Esophagus (tissue), 2 donors: ENCODE results near the gene MAP2. TPM values are rescaled to one million over a fixed set of nuclear protein-coding genes. Genes with fewer than 3 reads are reported as not detected.

Experiments
- H3K27ac ChIP-seq, 2 donors: one replicate each; pipeline ENCODE4 v1.5.1; 2013; ENCODE audit warnings: low read depth in 2 of 2, mild to moderate bottlenecking in 2 of 2, inconsistent platforms in 1 of 2, low read length in 1 of 2, moderate library complexity in 1 of 2
- H3K27me3 ChIP-seq, 2 donors: one replicate each; pipeline ENCODE4 v1.6.1; 2013; ENCODE audit warnings: low read length in 2 of 2, control low read depth in 1 of 2, mild to moderate bottlenecking in 1 of 2; ENCODE audit not compliant: insufficient read depth in 2 of 2, control insufficient read depth in 1 of 2
- H3K36me3 ChIP-seq, 2 donors: one replicate each; pipeline ENCODE4 v1.6.1; 2013; ENCODE audit warnings: low read length in 1 of 2; ENCODE audit not compliant: control insufficient read depth in 2 of 2, insufficient read depth in 2 of 2
- H3K4me1 ChIP-seq, 2 donors: one replicate each; pipeline ENCODE4 v1.6.1; 2013; ENCODE audit warnings: low read length in 1 of 2; ENCODE audit not compliant: control insufficient read depth in 2 of 2, insufficient read depth in 2 of 2
- H3K4me3 ChIP-seq, 2 donors: one replicate each; pipeline ENCODE4 v1.5.1; 2013; ENCODE audit warnings: low read length in 2 of 2, mild to moderate bottlenecking in 2 of 2, low read depth in 1 of 2, moderate library complexity in 1 of 2
- H3K9me3 ChIP-seq, 2 donors: one replicate each; pipeline ENCODE4 v1.6.1; 2013; ENCODE audit warnings: mild to moderate bottlenecking in 2 of 2, low read depth in 1 of 2, low read length in 1 of 2, moderate library complexity in 1 of 2; ENCODE audit not compliant: control insufficient read depth in 2 of 2, insufficient read depth in 1 of 2
- WGBS, 2 donors: extraction: QIAGEN DNeasy Blood & Tissue Kit; methylation state at CpG; one replicate each; pipeline ENCODE4 v1.1.7; 2013; 5-methylcytosine and 5-hydroxymethylcytosine counted together
- polyA plus RNA-seq, 2 donors: library from polyadenylated mRNA; stranded (reverse); fragments of 200-250 nt; gene quantifications; one replicate each; pipeline ENCODE4 v1.2.3, GENCODE V29; 2013
- donor health status: healthy with polysubstance abuse.
- donor health status: Bipolar disorder and iron deficiency.

MAP2 gene
- polyA plus RNA-seq, 2 donors, result 4.4 to 5.2 TPM

GRCh38 chr2:209523041-209523740 is 99.3 kb downstream of the MAP2 start:
- H3K36me3 ChIP-seq, result no peaks in the 10 kb centered on the region
- H3K9me3 ChIP-seq, result no peaks in the 10 kb centered on the region
- WGBS, 2 donors, result 85 to 86% methylated on average over 8 of the region's 8 CpGs

GRCh38 chr2:209523867-209524266 is 100.0 kb downstream of the MAP2 start:
- H3K27me3 ChIP-seq, result no peaks in the 10 kb centered on the region
- H3K4me3 ChIP-seq, result no peak overlapping the region
- WGBS, 2 donors, result 65 to 78% methylated on average over 2 of the region's 2 CpGs
- H3K4me1 ChIP-seq, result no peaks in the 10 kb centered on the region
- no peaks in the 10 kb centered on the region for H3K9me3 ChIP-seq
- H3K27ac ChIP-seq, result no peak overlapping the region
- no peaks in the 10 kb centered on the region for H3K36me3 ChIP-seq

More at GRCh38 chr2:209523041-209523740, 99.3 kb downstream of the MAP2 start:
- no peak overlapping the region for H3K27ac ChIP-seq
- no peaks in the 10 kb centered on the region for H3K27me3 ChIP-seq
- no peak overlapping the region for H3K4me3 ChIP-seq
- H3K4me1 ChIP-seq, result no peaks in the 10 kb centered on the region

GRCh38 chr2:209525331-209525730 is 101.5 kb downstream of the MAP2 start:
- no peak overlapping the region for H3K27ac ChIP-seq
- 44 to 54% methylated on average over 3 of the region's 3 CpGs for WGBS, 2 donors
- H3K4me3 ChIP-seq, result no peak overlapping the region
- H3K36me3 ChIP-seq, result no peaks in the 10 kb centered on the region
- H3K27me3 ChIP-seq, result no peaks in the 10 kb centered on the region
- H3K9me3 ChIP-seq, result no peaks in the 10 kb centered on the region
- H3K4me1 ChIP-seq, result no peaks in the 10 kb centered on the region

DNA sequence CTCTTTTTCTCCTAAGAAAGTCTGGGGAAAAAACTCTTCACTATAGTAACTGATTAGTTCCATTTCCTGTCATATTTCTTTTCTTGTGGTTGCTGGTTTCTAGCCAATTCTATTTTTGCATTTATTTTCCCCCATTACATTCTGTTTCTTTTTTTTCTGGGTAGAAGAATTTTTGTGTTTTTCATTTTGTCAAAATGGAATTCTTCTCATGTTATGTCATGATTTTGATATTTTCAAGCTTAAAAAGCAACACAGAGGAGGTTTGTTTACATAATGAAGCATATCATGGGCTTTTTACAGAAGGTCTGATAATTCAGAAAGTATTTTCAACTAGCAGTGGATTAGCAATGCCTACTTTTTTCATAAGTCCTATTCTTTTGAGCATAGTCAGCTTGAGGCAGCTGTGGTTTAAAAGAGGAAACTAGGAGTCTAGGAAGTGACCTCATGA is 102.0 kb downstream of the MAP2 start:
- no peaks in the 10 kb centered on the region for H3K9me3 ChIP-seq
- no peaks in the 10 kb centered on the region for H3K4me1 ChIP-seq
- no peaks in the 10 kb centered on the region for H3K36me3 ChIP-seq
- no peaks in the 10 kb centered on the region for H3K27me3 ChIP-seq
- no peak overlapping the region for H3K27ac ChIP-seq
- no peak overlapping the region for H3K4me3 ChIP-seq

DNA sequence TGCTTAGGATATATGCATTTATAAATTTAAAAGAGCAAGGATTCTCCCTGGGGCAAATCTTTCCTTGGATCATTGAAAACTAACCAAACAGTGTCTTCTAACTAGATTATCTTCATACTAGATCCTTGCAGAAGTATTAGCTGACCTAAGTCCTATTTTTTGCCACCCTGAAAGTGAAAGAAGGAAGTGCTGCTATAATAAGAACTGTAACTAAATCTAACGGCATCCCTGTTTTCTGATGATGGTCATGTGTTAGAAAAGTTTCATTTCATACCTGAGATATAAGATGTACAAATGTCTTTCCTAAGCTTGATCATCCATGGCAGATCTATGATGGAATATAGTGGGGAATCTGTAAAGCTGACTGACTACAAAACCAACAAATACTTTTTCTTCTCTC is 102.7 kb downstream of the MAP2 start:
- no peak overlapping the region for H3K4me3 ChIP-seq
- no peaks in the 10 kb centered on the region for H3K36me3 ChIP-seq
- no peaks in the 10 kb centered on the region for H3K9me3 ChIP-seq
- H3K27me3 ChIP-seq, result no peaks in the 10 kb centered on the region
- H3K27ac ChIP-seq, result no peak overlapping the region
- no peaks in the 10 kb centered on the region for H3K4me1 ChIP-seq
- 4 to 9% methylated on average over 1 of the region's 1 CpG for WGBS, 2 donors

GRCh38 chr2:209529579-209529978 is 105.7 kb downstream of the MAP2 start:
- H3K4me3 ChIP-seq, result no peak overlapping the region
- no peaks in the 10 kb centered on the region for H3K36me3 ChIP-seq
- H3K27ac ChIP-seq, result no peak overlapping the region
- H3K4me1 ChIP-seq, result no peaks in the 10 kb centered on the region
- H3K27me3 ChIP-seq, result no peaks in the 10 kb centered on the region
- H3K9me3 ChIP-seq, result no peaks in the 10 kb centered on the region
- WGBS, 2 donors, result 60 to 74% methylated on average over 3 of the region's 3 CpGs

DNA sequence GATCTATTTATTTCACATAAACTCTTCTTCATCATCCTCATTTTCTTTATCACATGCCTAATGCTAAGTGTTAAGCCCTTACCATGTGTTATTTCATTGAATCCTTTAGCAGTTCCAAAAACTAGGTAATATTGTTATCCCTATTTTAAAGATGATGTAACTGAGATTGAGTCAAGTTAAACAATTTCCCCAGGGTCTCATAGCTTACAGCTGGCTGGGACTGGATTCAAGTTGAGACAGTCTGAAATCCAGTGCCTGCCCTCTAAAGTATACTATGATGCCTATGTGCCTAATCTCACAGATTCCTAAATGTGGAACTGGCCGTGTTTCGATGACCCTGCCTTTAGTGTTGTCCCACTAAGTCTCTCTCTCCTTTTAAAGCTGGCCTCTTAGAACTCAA is 108.5 kb downstream of the MAP2 start:
- H3K27me3 ChIP-seq, result no peaks in the 10 kb centered on the region
- no peak overlapping the region for H3K27ac ChIP-seq
- no peaks in the 10 kb centered on the region for H3K4me1 ChIP-seq
- H3K4me3 ChIP-seq, result no peak overlapping the region
- H3K36me3 ChIP-seq, result no peaks in the 10 kb centered on the region
- H3K9me3 ChIP-seq, result no peaks in the 10 kb centered on the region
- WGBS, 2 donors, result 79 to 87% methylated on average over 2 of the region's 2 CpGs

DNA sequence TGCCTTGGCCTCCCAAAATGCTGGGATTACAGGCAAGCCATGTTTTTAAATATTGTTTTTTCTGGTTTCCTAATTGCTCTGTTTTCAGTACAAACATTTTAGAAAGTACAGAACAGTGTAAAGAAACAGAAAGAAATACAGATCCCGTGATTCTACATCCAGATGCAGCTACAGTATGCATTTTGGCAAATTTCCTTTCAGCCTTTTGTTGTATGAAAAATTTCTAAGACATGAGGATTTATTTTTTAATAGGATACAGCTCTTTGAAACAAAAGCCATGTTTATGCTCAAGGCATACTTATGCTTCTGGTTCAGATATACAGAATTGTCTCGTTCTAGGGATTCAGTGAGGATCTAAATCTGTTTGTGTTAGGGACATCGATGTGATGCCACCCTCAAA is 109.5 kb downstream of the MAP2 start:
- 67 to 69% methylated on average over 3 of the region's 3 CpGs for WGBS, 2 donors
- Histone ChIP-seq H3K4me1 (no peaks in the 10 kb centered on the region), H3K36me3 (no peaks in the 10 kb centered on the region), H3K9me3 (no peaks in the 10 kb centered on the region), H3K27ac (no peak overlapping the region), H3K4me3 (no peak overlapping the region), H3K27me3 (no peaks in the 10 kb centered on the region)

DNA sequence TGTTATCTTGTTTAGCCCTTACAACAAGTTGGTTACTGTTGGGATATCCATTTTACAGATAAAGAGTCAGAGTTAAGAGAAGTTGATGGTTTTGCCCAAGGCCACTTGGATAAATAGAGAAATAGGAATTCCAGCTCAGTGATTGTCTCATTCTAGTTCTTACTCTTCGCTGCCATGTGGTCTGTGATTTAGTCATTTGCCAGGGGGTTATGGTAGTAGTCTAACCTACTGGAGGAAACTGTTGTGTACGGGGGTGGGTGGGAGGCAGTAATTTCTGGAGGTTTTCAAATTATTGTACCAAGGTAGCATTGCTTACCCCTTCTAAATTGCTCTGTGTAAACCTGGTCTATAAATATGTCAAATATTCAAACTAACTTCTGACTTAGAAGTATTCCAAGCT is 110.4 kb downstream of the MAP2 start:
- Histone ChIP-seq H3K27me3 (no peaks in the 10 kb centered on the region), H3K4me3 (no peak overlapping the region), H3K9me3 (no peaks in the 10 kb centered on the region), H3K36me3 (no peaks in the 10 kb centered on the region), H3K27ac (no peak overlapping the region), H3K4me1 (no peaks in the 10 kb centered on the region)
- WGBS, 2 donors, result 82 to 86% methylated on average over 2 of the region's 2 CpGs

DNA sequence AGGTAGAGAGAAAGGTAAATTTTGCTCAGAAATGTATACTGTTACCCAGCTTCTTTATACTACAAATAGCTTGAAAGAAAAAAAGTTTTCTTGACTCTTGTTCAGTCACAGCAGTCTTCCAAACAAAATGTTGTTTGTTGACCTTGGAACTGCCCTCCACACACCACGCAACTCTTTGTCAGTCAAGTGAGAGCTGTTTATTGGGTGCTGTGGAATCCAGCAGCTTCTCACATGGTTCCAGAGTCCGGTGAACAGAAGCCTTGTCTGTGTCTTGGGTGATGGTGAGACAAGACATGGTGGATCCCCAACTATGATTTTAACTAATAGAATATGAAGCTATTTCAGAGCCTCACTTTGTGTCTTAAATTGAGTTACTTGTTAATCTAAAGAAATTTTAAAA is 112.5 kb downstream of the MAP2 start:
- no peaks in the 10 kb centered on the region for H3K27me3 ChIP-seq
- no peak overlapping the region for H3K27ac ChIP-seq
- 70 to 84% methylated on average over 2 of the region's 2 CpGs for WGBS, 2 donors
- no peaks in the 10 kb centered on the region for H3K9me3 ChIP-seq
- H3K36me3 ChIP-seq, result no peaks in the 10 kb centered on the region
- H3K4me1 ChIP-seq, result no peaks in the 10 kb centered on the region
- H3K4me3 ChIP-seq, result no peak overlapping the region
